ENCODE results near the gene UBQLNL. TPM values are rescaled to one million over a fixed set of nuclear protein-coding genes. Genes with fewer than 3 reads are reported as not detected.

UBQLNL gene
- total and polyA plus RNA-seq, 2 of the 4 experiments (the other 2 are of a cell fraction) = 0.18 to 0.48 TPM

- in situ Hi-C loops (cut with MboI; ENCODE audit: low sequenced_read_pairs) = no loop called here
- TF ChIP-seq MAZ (IDR thresholded peaks at IDR 0.05; ENCODE audit: borderline replicate concordance, low read depth, low read length) (no peak), SMC3 (IDR thresholded peaks at IDR 0.05; ENCODE audit: low read depth, low read length) (no peak), POLR2A (IDR thresholded peaks at IDR 0.05; ENCODE audit: low read depth, low read length) (no peak), CEBPB (IDR thresholded peaks at IDR 0.05; ENCODE audit: low read depth, low read length) (no peak), CTCF (conservative IDR thresholded peaks at IDR 0.05; ENCODE audit: low read depth, low read length) (no peak), BHLHE40 (IDR thresholded peaks at IDR 0.05; ENCODE audit: low read depth, low read length) (no peak)
- TF ChIP-seq, protein P1, sequence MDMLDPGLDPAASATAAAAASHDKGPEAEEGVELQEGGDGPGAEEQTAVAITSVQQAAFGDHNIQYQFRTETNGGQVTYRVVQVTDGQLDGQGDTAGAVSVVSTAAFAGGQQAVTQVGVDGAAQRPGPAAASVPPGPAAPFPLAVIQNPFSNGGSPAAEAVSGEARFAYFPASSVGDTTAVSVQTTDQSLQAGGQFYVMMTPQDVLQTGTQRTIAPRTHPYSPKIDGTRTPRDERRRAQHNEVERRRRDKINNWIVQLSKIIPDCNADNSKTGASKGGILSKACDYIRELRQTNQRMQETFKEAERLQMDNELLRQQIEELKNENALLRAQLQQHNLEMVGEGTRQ (IDR thresholded peaks at IDR 0.05; ENCODE audit: low read depth, low read length) = no peak
- TF ChIP-seq, protein P2, sequence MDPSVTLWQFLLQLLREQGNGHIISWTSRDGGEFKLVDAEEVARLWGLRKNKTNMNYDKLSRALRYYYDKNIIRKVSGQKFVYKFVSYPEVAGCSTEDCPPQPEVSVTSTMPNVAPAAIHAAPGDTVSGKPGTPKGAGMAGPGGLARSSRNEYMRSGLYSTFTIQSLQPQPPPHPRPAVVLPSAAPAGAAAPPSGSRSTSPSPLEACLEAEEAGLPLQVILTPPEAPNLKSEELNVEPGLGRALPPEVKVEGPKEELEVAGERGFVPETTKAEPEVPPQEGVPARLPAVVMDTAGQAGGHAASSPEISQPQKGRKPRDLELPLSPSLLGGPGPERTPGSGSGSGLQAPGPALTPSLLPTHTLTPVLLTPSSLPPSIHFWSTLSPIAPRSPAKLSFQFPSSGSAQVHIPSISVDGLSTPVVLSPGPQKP (IDR thresholded peaks at IDR 0.05; ENCODE audit: borderline replicate concordance, low read depth, low read length) = no peak
- POLR2A ChIA-PET (ENCODE audit: unreplicated experiment) = no interaction called here
- no peak overlapping the region for H3K4me3 ChIP-seq (ENCODE audit: insufficient read depth, low read depth, low read length)
- no peak overlapping the region for H2AFZ ChIP-seq (replicated peaks; ENCODE audit: low read length, poor library complexity)
- ATAC-seq (ENCODE audit: low read depth) = no peak
- no peaks in the 10 kb centered on the region for H3K27me3 ChIP-seq (ENCODE audit: control insufficient read depth, insufficient read depth, low read length)
- no peak overlapping the region for H4K91ac ChIP-seq (ENCODE audit: insufficient read depth, low read depth, low read length)
- dilution Hi-C loops (cut with HindIII; ENCODE audit: low sequenced_read_pairs, unreplicated experiment) = no loop called here
- intact Hi-C loops (cut with micrococcal nuclease) = no loop called here
- no peak overlapping the region for H2BK20ac ChIP-seq (ENCODE audit: low read depth, low read length)
- H3K18ac ChIP-seq (ENCODE audit: low read depth, low read length) = no peak overlapping the region
- no peak overlapping the region for H4K5ac ChIP-seq (ENCODE audit: low read depth, low read length)
- H2BK5ac ChIP-seq (ENCODE audit: low read depth, low read length, poor library complexity, severe bottlenecking) = no peak overlapping the region
- WGBS, 2 experiments (ENCODE audit: extremely low coverage in 2 of 2, insufficient read length in 1 of 2) = no CpG with 5 or more reads among the region's 1 CpG
- DNase-seq = no peak
- H3K9ac ChIP-seq (ENCODE audit: low read depth, low read length) = no peak overlapping the region
- CTCF ChIA-PET = no interaction called here
- no peaks in the 10 kb centered on the region for H3K4me1 ChIP-seq (ENCODE audit: control insufficient read depth, insufficient read depth, low read length)
- no peak overlapping the region for H2BK15ac ChIP-seq (ENCODE audit: low read depth, low read length)
- no peaks in the 10 kb centered on the region for H3K9me1 ChIP-seq (ENCODE audit: insufficient read depth, low read length)
- no peak overlapping the region for H3K23ac ChIP-seq (ENCODE audit: low read depth, low read length)
- H2AK9ac ChIP-seq (replicated peaks; ENCODE audit: low read depth, low read length, poor library complexity) = no peak overlapping the region
- no peak overlapping the region for H4K8ac ChIP-seq (ENCODE audit: low read depth in 2 of 2, low read length in 2 of 2)
- H3K14ac ChIP-seq (replicated peaks; ENCODE audit: low read depth, low read length) = no peak overlapping the region
- no peaks in the 10 kb centered on the region for H3K36me3 ChIP-seq (ENCODE audit: control insufficient read depth, insufficient read depth, low read length)
- H2AK5ac ChIP-seq (ENCODE audit: low read depth, low read length) = no peak overlapping the region
- no peak overlapping the region for H2BK120ac ChIP-seq (ENCODE audit: low read depth, low read length)
- H4K20me1 ChIP-seq (ENCODE audit: insufficient read depth, low read length) = no peaks in the 10 kb centered on the region
- no peak overlapping the region for H3K56ac ChIP-seq (ENCODE audit: extremely low read depth, insufficient read depth, low read length)
- no peak overlapping the region for H3K4ac ChIP-seq (ENCODE audit: low read depth, low read length)
- no peak overlapping the region for H3K27ac ChIP-seq (ENCODE audit: insufficient read depth, low read length)
- no TSS peak for BruUV-seq (replicated peaks)
- H3K4me2 ChIP-seq (ENCODE audit: low read depth, low read length) = no peak overlapping the region
- H3K9me3 ChIP-seq (ENCODE audit: control insufficient read depth, insufficient read depth, low read length) = no peaks in the 10 kb centered on the region
- H3K79me1 ChIP-seq (ENCODE audit: low read depth in 1 of 2, low read length in 2 of 2) = no peaks in the 10 kb centered on the region
Observed at GRCh38 chr11:5541427-5541826, 24.9 kb upstream of the UBQLNL start.

Data from IMR-90 (cell line).